ENCODE results near the gene SLC22A3.

DNA sequence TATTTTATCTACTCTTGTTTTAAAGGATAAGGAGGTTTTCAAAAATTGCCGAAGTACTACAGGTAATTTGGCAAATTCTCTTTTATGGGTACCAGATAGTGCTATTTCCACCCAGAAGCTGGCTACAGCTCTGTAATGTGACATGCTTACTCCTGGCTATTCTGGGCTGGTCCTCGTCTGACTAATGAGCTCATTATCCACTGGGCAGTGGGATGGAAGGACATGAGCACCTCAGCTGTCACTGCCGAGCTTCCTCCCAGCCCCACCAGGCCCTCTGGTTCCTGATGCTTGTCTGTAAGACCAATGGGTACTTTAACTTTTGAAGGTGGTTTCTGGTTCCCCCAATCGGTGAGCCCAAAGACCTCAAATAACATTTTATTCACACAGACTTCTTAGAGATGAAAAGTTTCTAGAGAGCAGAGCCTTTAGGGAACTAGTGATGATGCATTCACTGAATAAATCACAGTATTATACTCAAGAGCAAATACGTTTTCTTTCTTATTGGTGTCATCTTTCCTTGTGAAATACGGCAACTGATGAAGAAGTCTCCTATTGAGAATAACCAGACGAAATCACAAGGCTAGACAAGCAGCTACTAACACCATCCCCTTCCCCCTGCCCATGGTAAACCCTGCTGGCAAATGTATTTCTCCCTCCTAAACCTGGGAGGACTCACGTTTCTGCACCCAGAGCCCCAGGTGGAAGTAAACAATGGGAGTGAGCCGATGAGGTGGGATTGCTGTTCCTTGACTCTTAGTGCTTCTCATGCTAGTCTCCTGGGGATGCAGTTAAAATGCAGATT, 80.8 kb downstream of the SLC22A3 start:
- TF ChIP-seq POLR2A (IDR thresholded peaks at IDR 0.05; ENCODE audit: low read length) (no peak), GATA1 (IDR thresholded peaks at IDR 0.05; ENCODE audit: low read depth, low read length) (no peak)

All from erythroblast (primary cell).